ENCODE data around the gene SPRR2D. TPM values are rescaled to one million over a fixed set of nuclear protein-coding genes. Genes with fewer than 3 reads are reported as not detected.
"Not testable (repeated sequence)": the region's sequence is repeated elsewhere in the genome, so short reads cannot be mapped to it uniquely, and the experiment has no call there.

The SPRR2D gene
- total and polyA plus RNA-seq, 2 donors from 2014 or later = not detected

DNA sequence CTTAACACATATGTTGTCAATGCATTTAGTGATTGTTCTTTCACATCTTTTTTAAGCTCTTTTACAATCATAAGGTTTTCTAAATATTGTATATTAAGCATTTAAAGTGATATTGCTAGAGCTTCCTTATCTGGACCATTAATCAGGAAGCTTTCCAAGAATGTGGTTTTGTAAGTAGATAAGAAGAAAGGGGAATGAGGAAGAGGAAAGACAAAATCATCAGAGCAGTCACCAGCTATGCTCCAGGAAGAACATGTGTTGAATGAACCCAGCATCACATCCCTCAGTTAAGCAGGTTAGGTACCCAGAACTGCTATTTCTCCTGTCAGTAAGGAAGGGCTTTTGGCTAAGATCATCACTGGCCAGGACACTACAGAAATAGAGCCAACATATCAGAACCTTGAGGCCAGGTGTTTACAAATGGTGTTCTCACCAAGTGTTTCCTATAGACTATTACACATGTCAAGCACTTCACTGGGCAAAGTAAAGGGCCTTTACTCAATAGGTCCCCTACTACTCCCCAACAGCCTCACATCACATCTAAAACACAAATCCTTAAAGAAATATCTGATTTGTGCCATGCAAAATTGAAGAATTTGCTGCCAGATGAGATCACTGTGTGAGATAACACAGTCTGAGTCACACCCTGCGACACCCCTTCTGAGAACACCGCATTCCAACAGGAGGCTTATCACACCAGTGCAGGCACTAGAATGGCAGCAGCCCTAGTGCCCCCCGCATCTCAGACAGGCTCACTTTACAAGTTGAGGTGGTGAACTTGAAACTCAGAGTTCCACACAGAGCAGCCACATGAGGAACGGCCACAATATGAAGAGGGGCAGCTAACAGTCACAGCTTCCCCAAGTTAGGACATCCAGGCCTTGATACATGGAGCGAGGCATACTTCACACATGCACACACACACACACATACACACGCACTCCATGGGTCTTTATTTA, 18.2 kb upstream of the SPRR2D start:
- no peak for FAIRE-seq
- H3K27ac ChIP-seq (ENCODE audit: low read depth in 2 of 2, low read length in 2 of 2) = no peak overlapping the region

DNA sequence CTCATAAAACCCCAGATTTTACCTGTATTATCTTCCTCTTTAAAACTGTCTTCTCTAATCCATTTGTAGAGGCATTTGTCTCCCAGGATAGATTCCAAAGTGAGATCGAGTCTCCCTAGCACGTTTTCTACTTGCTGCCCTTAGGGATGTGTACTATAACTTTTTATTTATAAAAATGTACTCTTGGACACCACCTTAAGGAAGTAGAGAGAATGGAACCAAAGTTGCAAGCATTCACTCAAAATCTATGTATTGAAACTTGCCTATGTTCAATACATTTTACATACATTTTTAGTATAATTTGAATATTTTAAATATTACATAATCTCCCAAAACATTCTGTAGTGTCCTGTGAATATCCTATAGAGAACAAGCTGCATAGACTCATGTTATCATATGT, 17.2 kb upstream of the SPRR2D start:
- intact Hi-C loops (cut with DNase I) = no loop called here
- H3K27ac ChIP-seq (ENCODE audit: low read depth in 2 of 2, low read length in 2 of 2) = no peak overlapping the region
- no peaks in the 10 kb centered on the region for H3K27me3 ChIP-seq (ENCODE audit: control insufficient read depth, insufficient read depth, low read length)
- no peaks in the 10 kb centered on the region for H3K4me1 ChIP-seq (ENCODE audit: control insufficient read depth in 2 of 3, insufficient read depth in 2 of 3, low read depth in 1 of 3, low read length in 3 of 3)
- H3K36me3 ChIP-seq (ENCODE audit: control insufficient read depth in 2 of 3, insufficient read depth in 3 of 3, low read length in 3 of 3) = no peaks in the 10 kb centered on the region
- no peaks in the 10 kb centered on the region for H3K9me3 ChIP-seq (ENCODE audit: control insufficient read depth in 2 of 3, insufficient read depth in 1 of 3, low read length in 3 of 3)
- DNase-seq = no peak
- no peak overlapping the region for H3K4me3 ChIP-seq (ENCODE audit: low read length in 3 of 3)
- H3K9ac ChIP-seq (ENCODE audit: low read length in 3 of 3) = no peak overlapping the region
- TF ChIP-seq, protein P1, sequence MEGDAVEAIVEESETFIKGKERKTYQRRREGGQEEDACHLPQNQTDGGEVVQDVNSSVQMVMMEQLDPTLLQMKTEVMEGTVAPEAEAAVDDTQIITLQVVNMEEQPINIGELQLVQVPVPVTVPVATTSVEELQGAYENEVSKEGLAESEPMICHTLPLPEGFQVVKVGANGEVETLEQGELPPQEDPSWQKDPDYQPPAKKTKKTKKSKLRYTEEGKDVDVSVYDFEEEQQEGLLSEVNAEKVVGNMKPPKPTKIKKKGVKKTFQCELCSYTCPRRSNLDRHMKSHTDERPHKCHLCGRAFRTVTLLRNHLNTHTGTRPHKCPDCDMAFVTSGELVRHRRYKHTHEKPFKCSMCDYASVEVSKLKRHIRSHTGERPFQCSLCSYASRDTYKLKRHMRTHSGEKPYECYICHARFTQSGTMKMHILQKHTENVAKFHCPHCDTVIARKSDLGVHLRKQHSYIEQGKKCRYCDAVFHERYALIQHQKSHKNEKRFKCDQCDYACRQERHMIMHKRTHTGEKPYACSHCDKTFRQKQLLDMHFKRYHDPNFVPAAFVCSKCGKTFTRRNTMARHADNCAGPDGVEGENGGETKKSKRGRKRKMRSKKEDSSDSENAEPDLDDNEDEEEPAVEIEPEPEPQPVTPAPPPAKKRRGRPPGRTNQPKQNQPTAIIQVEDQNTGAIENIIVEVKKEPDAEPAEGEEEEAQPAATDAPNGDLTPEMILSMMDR (IDR thresholded peaks at IDR 0.05; ENCODE audit: borderline replicate concordance, extremely low read depth, insufficient read depth) = no peak
- no peak for FAIRE-seq

More for the DNA sequence above, 18.2 kb upstream of the SPRR2D start:
- no peak for DNase-seq
- TF ChIP-seq, protein P1 (IDR thresholded peaks at IDR 0.05; ENCODE audit: borderline replicate concordance, extremely low read depth, insufficient read depth) = no peak
- no peaks in the 10 kb centered on the region for H3K36me3 ChIP-seq (ENCODE audit: control insufficient read depth in 2 of 3, insufficient read depth in 3 of 3, low read length in 3 of 3)
- no peak overlapping the region for H3K9ac ChIP-seq (ENCODE audit: low read length in 3 of 3)
- H3K4me1 ChIP-seq (ENCODE audit: control insufficient read depth in 2 of 3, insufficient read depth in 2 of 3, low read depth in 1 of 3, low read length in 3 of 3) = no peaks in the 10 kb centered on the region
- no peaks in the 10 kb centered on the region for H3K27me3 ChIP-seq (ENCODE audit: control insufficient read depth, insufficient read depth, low read length)
- no peaks in the 10 kb centered on the region for H3K9me3 ChIP-seq (ENCODE audit: control insufficient read depth in 2 of 3, insufficient read depth in 1 of 3, low read length in 3 of 3)
- H3K4me3 ChIP-seq (ENCODE audit: low read length in 3 of 3) = no peak overlapping the region
- intact Hi-C loops (cut with DNase I) = no loop called here

DNA sequence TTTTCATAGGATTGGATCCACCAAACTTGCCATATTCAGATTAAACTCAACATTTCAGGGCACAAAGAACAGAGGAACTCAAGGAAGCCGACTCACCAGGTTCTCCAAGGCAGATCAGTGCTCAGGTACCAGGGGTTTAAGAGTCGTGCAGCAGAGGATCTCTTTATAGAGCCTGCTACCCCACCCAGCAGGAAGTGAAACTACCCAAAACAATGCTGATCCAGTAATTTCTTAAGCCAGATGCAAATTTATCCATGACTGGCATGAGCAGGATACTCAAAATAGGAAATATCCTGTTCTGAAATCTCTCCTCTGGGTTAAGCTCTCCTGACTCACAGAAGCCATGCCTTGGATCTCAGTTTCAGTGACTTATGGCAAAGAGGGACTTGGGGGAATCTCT, 16.5 kb upstream of the SPRR2D start, which contains the start of gene SPRR2A:
SPRR2A (minus strand) TSS at position 138 of the 400 bp plus-strand sequence. CDS start 777 bp downstream, outside the sequence.
- Histone ChIP-seq H3K27ac (ENCODE audit: low read depth in 2 of 2, low read length in 2 of 2) (no peak within 1 kb of the TSS), H3K4me3 (ENCODE audit: low read length in 3 of 3) (no peak within 1 kb of the TSS), H3K27me3 (ENCODE audit: control insufficient read depth, insufficient read depth, low read length) (no peaks in the 10 kb centered on the region), H3K36me3 (ENCODE audit: control insufficient read depth in 2 of 3, insufficient read depth in 3 of 3, low read length in 3 of 3) (no peaks in the 10 kb centered on the region), H3K9me3 (ENCODE audit: control insufficient read depth in 2 of 3, insufficient read depth in 1 of 3, low read length in 3 of 3) (no peaks in the 10 kb centered on the region), H3K4me1 (ENCODE audit: control insufficient read depth in 2 of 3, insufficient read depth in 2 of 3, low read depth in 1 of 3, low read length in 3 of 3) (no peaks in the 10 kb centered on the region), H3K9ac (ENCODE audit: low read length in 3 of 3) (no peak within 1 kb of the TSS)
- TF ChIP-seq, protein P1 (IDR thresholded peaks at IDR 0.05; ENCODE audit: borderline replicate concordance, extremely low read depth, insufficient read depth) = no peak
- intact Hi-C loops (cut with DNase I) = no loop called here
- no peak for FAIRE-seq
- no peak for DNase-seq

GRCh38 chr1:153056111-153056510, 15.2 kb upstream of the SPRR2D start:
- DNase-seq; H3K4me1 ChIP-seq (ENCODE audit: control insufficient read depth in 2 of 3, insufficient read depth in 2 of 3, low read depth in 1 of 3, low read length in 3 of 3); FAIRE-seq; H3K27ac ChIP-seq (ENCODE audit: low read depth in 2 of 2, low read length in 2 of 2); intact Hi-C loops (cut with DNase I); H3K9me3 ChIP-seq (ENCODE audit: control insufficient read depth in 2 of 3, insufficient read depth in 1 of 3, low read length in 3 of 3); H3K27me3 ChIP-seq (ENCODE audit: control insufficient read depth, insufficient read depth, low read length); H3K9ac ChIP-seq (ENCODE audit: low read length in 3 of 3); H3K36me3 ChIP-seq (ENCODE audit: control insufficient read depth in 2 of 3, insufficient read depth in 3 of 3, low read length in 3 of 3); H3K4me3 ChIP-seq (ENCODE audit: low read length in 3 of 3): not testable (repeated sequence)

Measured in kidney (tissue), 14 donors.